Activated CD4-positive, alpha-beta T cell treated with anti-CD3 and anti-CD28 coated beads, Interleukin-2, amount 50 U/mL, for 1 hour (primary cell): ENCODE measurements around the gene STARD3NL.
"Not testable (repeated sequence)": the region's sequence is repeated elsewhere in the genome, so short reads cannot be mapped to it uniquely, and the experiment has no call there.

Experiments used
- DNase-seq: peaks from one replicate; pipeline ENCODE4 v3.0.0-alpha.2; 2020

Gene STARD3NL

DNA sequence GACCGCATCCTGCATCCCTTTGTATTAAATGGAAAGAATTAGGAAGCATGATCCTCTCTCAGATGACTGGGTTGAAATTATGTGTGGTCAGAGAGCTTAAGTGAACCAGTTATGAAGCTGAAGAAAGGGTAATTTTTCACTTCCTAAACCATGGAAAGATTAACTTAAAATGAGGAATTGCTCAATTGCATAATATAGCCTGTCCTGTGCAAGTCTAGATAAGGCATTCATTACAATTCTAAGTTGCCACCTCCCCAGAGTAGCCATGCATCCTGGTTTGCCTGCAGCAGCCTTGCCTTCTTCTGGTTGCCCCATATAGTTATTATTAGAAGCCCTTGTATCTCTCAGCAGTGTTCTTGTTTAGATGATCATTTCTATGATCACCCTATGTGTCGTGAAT is 45.3 kb downstream of the STARD3NL start:
- no peak for DNase-seq

- DNase-seq: no peak
Observed at GRCh38 chr7:38224392-38224791, 46.3 kb downstream of the STARD3NL start.

GRCh38 chr7:38229386-38229785 is 51.3 kb downstream of the STARD3NL start:
- no peak for DNase-seq

GRCh38 chr7:38229884-38230642 is 52.0 kb downstream of the STARD3NL start:
- no peak for DNase-seq

GRCh38 chr7:38232502-38233366 is 54.7 kb downstream of the STARD3NL start:
- peak; percentile 59 for DNase-seq

- DNase-seq: not testable (repeated sequence)
Observed at GRCh38 chr7:38234759-38235158, 56.7 kb downstream of the STARD3NL start.

DNA sequence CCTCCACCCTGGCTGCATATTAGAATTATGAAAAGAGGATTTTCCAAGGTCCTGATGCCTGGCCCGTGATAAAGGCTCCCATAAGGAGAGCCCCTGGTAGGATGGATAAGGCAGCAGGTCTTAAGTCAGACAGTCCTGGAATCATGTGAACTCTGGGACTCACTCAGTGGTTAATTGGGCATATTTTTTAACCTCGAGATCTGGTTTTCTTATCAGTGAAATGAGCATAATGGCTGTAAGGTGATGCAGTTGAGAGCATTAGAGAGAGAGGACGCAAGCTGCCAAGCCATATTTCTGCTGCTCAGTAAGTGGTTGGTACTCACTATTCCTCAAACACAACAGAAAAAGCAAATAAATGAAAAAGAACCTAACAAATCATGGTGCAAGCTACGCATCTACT is 57.6 kb downstream of the STARD3NL start:
- no peak for DNase-seq

DNA sequence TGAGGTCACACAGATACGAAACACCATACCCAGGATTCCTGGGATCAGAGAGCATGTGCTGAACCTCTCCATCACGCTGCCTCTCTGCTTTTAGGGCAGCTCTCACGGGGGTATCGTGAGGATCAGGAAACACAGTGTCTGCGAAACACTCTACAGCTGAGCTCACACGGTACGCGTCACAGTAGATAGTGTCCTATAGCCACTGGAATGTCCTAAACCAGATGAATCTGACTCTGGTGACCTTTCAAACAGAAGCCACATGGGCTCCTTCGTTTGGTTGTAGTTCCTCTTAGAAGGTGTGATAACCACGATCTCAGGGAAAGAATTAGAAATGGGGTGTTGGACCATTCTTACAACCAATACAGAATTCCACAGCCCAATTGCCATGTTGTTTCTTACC is 61.1 kb downstream of the STARD3NL start:
- not testable (repeated sequence) for DNase-seq

DNA sequence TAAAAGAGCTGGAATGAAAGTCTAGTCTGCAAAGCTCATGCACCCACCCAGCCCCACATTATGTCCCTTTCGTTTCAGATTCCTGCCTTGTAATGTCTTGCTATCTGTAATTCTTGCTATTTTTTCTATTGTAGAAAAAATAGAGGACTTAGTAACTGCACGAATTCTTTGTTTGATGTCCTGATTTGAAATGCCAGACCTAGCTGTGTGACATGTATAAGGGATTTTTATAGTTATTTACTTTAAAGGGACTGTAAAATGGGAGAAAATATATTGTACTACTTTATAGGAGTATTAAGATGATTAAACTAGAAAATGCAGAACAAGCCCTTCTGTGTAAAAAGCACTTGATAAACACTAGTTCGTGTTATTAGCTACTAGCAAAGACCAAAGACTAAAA is 63.0 kb downstream of the STARD3NL start:
- no peak for DNase-seq

DNA sequence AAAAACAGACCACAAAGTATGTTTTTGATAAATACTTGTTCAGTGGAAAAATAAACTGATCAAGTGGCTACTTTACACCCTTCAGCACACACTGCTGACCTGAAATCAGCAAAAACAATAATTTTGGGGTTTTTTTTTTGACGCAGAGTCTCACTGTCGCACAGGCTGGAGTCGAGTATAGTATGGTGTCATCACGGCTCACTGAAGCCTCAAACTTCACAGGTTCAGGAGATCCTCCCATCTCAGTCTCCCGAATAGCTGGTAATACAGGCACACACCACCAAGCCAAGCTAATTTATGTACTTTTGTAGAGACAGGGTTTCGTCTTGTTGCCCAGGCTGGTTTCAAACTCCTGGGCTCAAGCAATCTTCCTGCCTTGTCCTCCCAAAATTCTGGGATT is 64.8 kb downstream of the STARD3NL start:
- no peak for DNase-seq

DNA sequence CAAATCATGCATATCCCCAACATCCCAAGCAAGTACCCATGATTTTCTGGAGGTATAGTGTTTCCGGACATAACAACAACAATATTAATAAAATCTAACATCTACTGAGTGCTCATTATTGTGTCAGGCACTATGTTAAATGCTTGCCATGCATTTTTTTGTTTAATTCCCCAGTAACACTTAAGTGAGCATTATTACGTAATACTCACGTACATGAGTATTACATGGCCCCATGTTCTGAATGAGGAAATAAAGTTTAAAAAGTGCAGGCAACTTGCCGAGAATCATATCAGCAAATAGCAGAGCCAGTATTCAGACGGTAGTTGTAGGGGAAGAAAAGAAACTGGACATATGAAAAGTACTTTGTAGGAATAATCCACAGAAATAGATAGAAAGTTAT is 65.3 kb downstream of the STARD3NL start:
- not testable (repeated sequence) for DNase-seq

GRCh38 chr7:38244516-38244915 is 66.5 kb downstream of the STARD3NL start:
- DNase-seq: no peak

DNA sequence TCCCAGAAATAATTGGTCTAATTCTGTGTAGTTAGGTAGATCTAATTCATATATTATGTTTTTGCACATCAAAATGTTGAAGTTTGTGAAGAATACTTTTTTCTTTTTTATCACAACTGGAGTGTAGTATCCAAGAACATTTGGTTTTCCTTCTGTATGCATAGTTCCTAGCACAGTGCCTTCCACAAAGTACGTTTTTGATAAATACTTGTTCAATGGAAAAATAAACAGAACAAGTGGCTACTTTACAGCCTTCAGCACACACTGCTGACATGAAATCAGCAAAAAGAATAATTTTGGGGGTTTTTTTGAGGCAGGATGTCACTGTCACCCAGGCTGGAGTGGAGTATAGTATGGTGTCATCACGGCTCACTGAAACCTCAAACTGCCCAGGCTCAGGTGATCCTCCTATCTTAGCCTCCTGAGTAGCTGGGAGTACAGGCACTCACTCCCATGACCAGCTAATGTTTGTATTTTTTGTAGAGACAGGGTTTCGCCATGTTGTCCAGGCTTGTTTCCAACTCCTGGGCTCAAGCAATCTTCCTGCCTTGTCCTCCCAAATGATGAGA is 67.4 kb downstream of the STARD3NL start:
- no peak for DNase-seq

GRCh38 chr7:38248069-38248567 is 70.1 kb downstream of the STARD3NL start:
- DNase-seq: no peak

DNA sequence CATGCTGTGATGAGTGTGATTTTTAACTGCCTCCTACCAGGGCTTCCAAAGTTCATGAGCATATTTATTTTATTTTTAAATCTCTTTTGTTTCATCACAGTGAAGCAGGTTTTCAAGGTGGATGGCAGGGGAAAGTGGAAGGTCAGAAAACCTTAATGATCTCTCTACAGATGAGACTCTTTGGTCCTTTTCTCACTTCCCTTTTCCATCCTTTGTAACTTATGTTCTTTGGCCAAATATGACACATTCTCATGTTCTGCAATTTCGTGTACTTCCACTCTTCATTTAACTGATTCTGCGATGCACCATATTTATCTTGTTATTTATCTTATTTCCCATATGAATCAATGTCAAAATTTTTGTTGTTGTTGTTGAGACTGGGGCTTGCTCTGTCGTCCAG is 71.8 kb downstream of the STARD3NL start:
- DNase-seq: not testable (repeated sequence)

- no peak for DNase-seq
Observed at GRCh38 chr7:38257350-38257677, 79.3 kb downstream of the STARD3NL start.

DNA sequence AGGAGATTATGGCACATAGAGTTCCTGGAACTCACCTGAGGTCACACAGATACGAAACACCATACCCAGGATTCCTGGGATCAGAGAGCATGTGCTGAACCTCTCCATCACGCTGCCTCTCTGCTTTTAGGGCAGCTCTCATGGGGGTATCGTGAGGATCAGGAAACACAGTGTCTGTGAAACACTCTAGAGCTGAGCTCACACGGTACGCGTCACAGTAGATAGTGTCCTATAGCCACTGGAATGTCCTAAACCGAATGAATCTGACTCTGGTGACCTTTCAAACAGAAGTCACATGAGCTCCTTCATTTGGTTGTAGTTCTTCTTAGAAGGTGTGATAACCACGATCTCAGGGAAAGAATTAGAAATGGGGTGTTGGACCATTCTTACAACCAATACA is 81.1 kb downstream of the STARD3NL start:
- not testable (repeated sequence) for DNase-seq

- not testable (repeated sequence) for DNase-seq
Observed at GRCh38 chr7:38261601-38262000, 83.6 kb downstream of the STARD3NL start.

- DNase-seq: not testable (repeated sequence)
Observed at GRCh38 chr7:38262026-38262425, 84.0 kb downstream of the STARD3NL start.

DNA sequence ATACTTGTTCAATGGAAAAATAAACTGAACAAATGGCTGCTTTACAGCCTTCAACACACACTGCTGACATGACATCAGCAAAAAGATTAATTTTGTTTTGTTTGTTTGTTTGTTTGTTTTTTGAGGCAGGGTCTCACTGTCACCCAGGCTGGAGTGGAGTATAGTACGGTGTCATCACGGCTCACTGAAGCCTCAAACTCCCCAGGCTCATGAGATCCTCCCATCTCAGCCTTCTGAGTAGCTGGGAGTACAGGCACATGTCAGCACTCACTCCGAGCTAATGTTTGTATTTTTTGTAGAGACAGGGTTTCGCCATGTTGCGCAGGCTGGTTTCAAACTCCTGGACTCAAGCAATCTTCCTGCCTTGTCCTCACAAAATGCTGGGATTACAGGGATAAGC is 84.5 kb downstream of the STARD3NL start:
- no peak for DNase-seq

GRCh38 chr7:38263274-38263673 is 85.2 kb downstream of the STARD3NL start:
- DNase-seq: not testable (repeated sequence)

DNA sequence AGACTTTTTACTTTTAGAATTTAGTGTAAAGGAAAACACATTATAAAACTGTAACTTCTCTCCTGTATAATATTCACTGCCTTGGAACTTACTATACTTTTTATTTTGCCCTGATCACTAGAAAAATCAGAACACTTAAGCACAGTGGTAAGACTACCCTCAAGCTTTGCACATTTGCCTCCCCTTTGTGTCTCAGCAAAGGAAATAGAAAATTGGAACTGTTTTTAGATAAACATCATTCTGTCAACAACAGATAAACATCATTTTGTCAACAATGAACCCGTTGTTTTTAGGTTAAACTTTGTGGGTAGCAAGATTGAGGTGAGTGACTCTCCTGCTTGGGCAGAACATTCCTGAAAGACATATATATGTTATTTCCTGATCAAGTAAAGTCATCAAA is 86.6 kb downstream of the STARD3NL start:
- not testable (repeated sequence) for DNase-seq

- DNase-seq: not testable (repeated sequence)
Observed at GRCh38 chr7:38265958-38266357, 87.9 kb downstream of the STARD3NL start.
